IMR-90 (cell line): Measurements from ENCODE around the gene FLT3LG.

Experiments
- CEBPB ChIP-seq: IDR thresholded peaks from 2 replicates; pipeline ENCODE4 v1.6.1; 2012; ENCODE audit warnings: low read depth, low read length, improper control_type of control experiment
- CTCF ChIP-seq: conservative IDR thresholded peaks from 2 replicates; pipeline ENCODE4 v1.5.1; 2012; ENCODE audit warnings: mild to moderate bottlenecking, low read depth, low read length, improper control_type of control experiment
- MXI1 ChIP-seq: IDR thresholded peaks from 2 replicates; pipeline ENCODE4 v1.6.1; 2012; ENCODE audit warnings: low read depth, mild to moderate bottlenecking, low read length, moderate library complexity, borderline replicate concordance
- POLR2A ChIP-seq: IDR thresholded peaks from 2 replicates; pipeline ENCODE4 v1.6.1; 2012; ENCODE audit warnings: mild to moderate bottlenecking, low read depth, low read length
- RAD21 ChIP-seq: IDR thresholded peaks from 2 replicates; pipeline ENCODE4 v1.6.1; 2012; ENCODE audit warnings: low read length, improper control_type of control experiment
- RCOR1 ChIP-seq: IDR thresholded peaks from 2 replicates; pipeline ENCODE4 v1.6.1; 2012; ENCODE audit warnings: mild to moderate bottlenecking, low read length, improper control_type of control experiment; ENCODE audit not compliant: insufficient replicate concordance
- RFX5 ChIP-seq: IDR thresholded peaks from 2 replicates; pipeline ENCODE4 v1.8.0; 2012; ENCODE audit warnings: low read depth, mild to moderate bottlenecking, low read length, moderate library complexity

GRCh38 chr19:49441210-49441959, 32.6 kb upstream of the FLT3LG start, which contains the start of gene SLC17A7:
- TF ChIP-seq CTCF (no peak), RCOR1 (no peak), POLR2A (no peak), MXI1 (no peak), RAD21 (no peak), CEBPB (no peak), RFX5 (no peak)
